RWPE2 (cell line): ENCODE results near the gene NUDT4.

Experiments
- ATAC-seq: fragments of 200-7000 bp; cut with Tn5 transposase; 3 replicates; pipeline ENCODE4 v1.9.1; 2021; ENCODE audit warnings: low read depth
- DNase-seq: peaks from one replicate; pipeline ENCODE4 v3.0.0-alpha.2; 2020; ENCODE audit warnings: low spot score
- H3K27ac ChIP-seq: fragments of 450-650 bp; 2 replicates; pipeline ENCODE4 v1.5.1; 2017; ENCODE audit warnings: mild to moderate bottlenecking; ENCODE audit not compliant: poor library complexity, severe bottlenecking
- H3K27me3 ChIP-seq: fragments of 250-450 bp; sonication (Bioruptor Pico); 2 replicates; pipeline ENCODE4 v1.5.1; 2021; ENCODE audit warnings: mild to moderate bottlenecking, moderate library complexity; ENCODE audit not compliant: insufficient read depth, poor library complexity, severe bottlenecking
- H3K36me3 ChIP-seq: fragments of 250-450 bp; sonication (Bioruptor Pico); 2 replicates; pipeline ENCODE4 v1.5.1; 2020; ENCODE audit warnings: low read depth, mild to moderate bottlenecking, moderate library complexity
- H3K4me1 ChIP-seq: fragments of 250-450 bp; sonication (Bioruptor Pico); 2 replicates; pipeline ENCODE4 v1.5.1; 2021; ENCODE audit warnings: mild to moderate bottlenecking, moderate library complexity; ENCODE audit not compliant: insufficient read depth, poor library complexity, severe bottlenecking
- H3K4me3 ChIP-seq: fragments of 250-450 bp; sonication (Bioruptor Pico); 2 replicates; pipeline ENCODE4 v1.5.1; 2021; ENCODE audit warnings: mild to moderate bottlenecking, moderate library complexity; ENCODE audit not compliant: severe bottlenecking
- H3K9me3 ChIP-seq: fragments of 250-450 bp; sonication (Bioruptor Pico); 2 replicates; pipeline ENCODE4 v1.5.1; 2021; ENCODE audit warnings: mild to moderate bottlenecking, moderate library complexity; ENCODE audit not compliant: severe bottlenecking
- CTCF ChIP-seq: fragments of 450-650 bp; IDR thresholded peaks from one replicate; pipeline ENCODE4 v1.5.1; 2017; ENCODE audit warnings: mild to moderate bottlenecking, moderate library complexity; ENCODE audit not compliant: poor library complexity, severe bottlenecking

Gene NUDT4

GRCh38 chr12:93377252-93378195 lies at the start of gene NUDT4:
NUDT4 (plus strand) TSS chr12:93377925; CDS start chr12:93378323, 398 bp downstream.
- Histone ChIP-seq H3K27ac (peak within 1 kb of the TSS; percentile 74), H3K4me3 (peak within 1 kb of the TSS; percentile 92), H3K27me3 (no peaks in the 10 kb centered on the region), H3K36me3 (no peaks in the 10 kb centered on the region), H3K4me1 (peaks cover 10% of the 10 kb centered on the region), H3K9me3 (no peaks in the 10 kb centered on the region)
- TF ChIP-seq CTCF: no peak
- ATAC-seq: peak; percentile 79
- peak; percentile 91 for DNase-seq

DNA sequence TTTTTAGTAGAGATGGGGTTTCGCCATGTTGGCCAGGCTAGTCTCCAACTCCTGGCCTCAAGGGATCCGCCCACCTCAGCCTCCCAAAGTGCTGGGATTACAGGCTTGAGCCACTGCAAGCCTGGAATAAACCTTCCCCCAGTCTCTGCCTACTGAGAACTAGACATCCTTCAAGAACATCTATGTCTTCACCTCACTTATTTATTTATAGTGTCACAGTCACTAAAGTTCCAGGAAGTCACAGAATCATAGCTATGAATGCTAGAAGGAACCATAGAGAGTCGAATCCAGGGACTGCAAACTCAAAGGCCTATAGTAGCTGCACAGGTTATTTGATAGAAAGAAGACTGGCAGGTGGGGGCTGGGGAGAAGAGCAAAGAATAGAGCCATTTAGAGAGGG lies 44.7 kb upstream of the NUDT4 start:
- peaks cover 7% of the 10 kb centered on the region for H3K4me1 ChIP-seq
- H3K9me3 ChIP-seq: no peaks in the 10 kb centered on the region
- H3K27me3 ChIP-seq: no peaks in the 10 kb centered on the region
- DNase-seq (no peak), ATAC-seq (no peak)
- no peaks in the 10 kb centered on the region for H3K36me3 ChIP-seq
- no peak overlapping the region for H3K4me3 ChIP-seq
- H3K27ac ChIP-seq: no peak overlapping the region
- no peak for TF ChIP-seq CTCF

GRCh38 chr12:93333828-93334227 lies 43.9 kb upstream of the NUDT4 start:
- Histone ChIP-seq H3K9me3 (no peaks in the 10 kb centered on the region), H3K27me3 (no peaks in the 10 kb centered on the region), H3K36me3 (no peaks in the 10 kb centered on the region), H3K4me3 (no peak overlapping the region), H3K4me1 (peaks cover 3% of the 10 kb centered on the region), H3K27ac (no peak overlapping the region)
- ATAC-seq (no peak), DNase-seq (no peak)
- no peak for TF ChIP-seq CTCF

DNA sequence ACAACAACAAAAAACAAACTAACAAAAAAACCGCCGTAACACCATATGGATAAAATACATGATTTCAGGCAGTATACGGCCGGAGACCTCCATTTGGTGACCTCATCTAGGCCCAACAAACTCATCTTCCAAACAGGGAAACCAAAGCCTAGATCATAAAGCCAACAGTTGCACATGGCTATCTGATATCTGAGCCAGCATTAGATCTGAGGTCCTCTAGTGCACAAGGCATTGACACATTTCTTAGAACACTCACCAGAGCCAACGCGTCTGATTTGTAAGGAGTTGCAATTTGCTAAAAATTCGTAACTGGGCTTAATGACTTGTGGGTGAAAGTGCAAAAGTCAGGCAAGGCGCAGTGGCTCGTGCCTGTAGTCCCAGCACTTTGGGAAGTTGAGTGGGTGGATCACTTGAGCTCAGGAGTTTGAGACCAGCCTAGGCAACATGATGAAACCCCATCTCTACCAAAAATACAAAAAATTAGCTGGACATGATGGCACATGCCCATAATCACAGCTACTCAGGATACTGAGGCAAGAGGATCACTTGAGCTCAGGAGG lies 42.0 kb upstream of the NUDT4 start:
- no peak for DNase-seq
- H3K36me3 ChIP-seq: no peaks in the 10 kb centered on the region
- no peaks in the 10 kb centered on the region for H3K4me1 ChIP-seq
- no peaks in the 10 kb centered on the region for H3K9me3 ChIP-seq
- H3K27me3 ChIP-seq: no peaks in the 10 kb centered on the region
- TF ChIP-seq CTCF: no peak
- no peak overlapping the region for H3K27ac ChIP-seq
- ATAC-seq: no peak
- H3K4me3 ChIP-seq: no peak overlapping the region
